GM12878 (cell line): ENCODE measurements around the gene RAB3C. TPM values are rescaled to one million over a fixed set of nuclear protein-coding genes. Genes with fewer than 3 reads are reported as not detected.

Experiments used
- ATAC-seq: fragments of 200-7000 bp; cut with Tn5 transposase; 3 replicates; pipeline ENCODE4 v1.9.1; 2020; ENCODE audit warnings: mild to moderate bottlenecking, moderate library complexity
- BruUV-seq: library from RNA; stranded (reverse); fragments of 400-500 nt; replicated peaks from 2 replicates; lab custom pipeline; 2021; lab: Mats Ljungman, UMichigan
- CTCF ChIA-PET: fragments of 300-600 bp; sonication (Branson Sonifier 250); formaldehyde crosslinking; extraction: SDS; loops from one replicate; lab custom pipeline; 2021; ENCODE audit warnings: inconsistent platforms; lab: Yijun Ruan, JAX
- POLR2A ChIA-PET: fragments of 350-600 bp; formaldehyde crosslinking; extraction: SDS; loops from one replicate; lab custom pipeline; 2021; ENCODE audit warnings: inconsistent platforms; lab: Charles Lee
- RAD21 ChIA-PET: fragments of 300-600 bp; sonication (Branson Sonifier 250); formaldehyde crosslinking; loops from one replicate; lab custom pipeline; 2023; ENCODE audit warnings: antibody characterized with exemption; ENCODE audit not compliant: unreplicated experiment; lab: Charles Lee
- SMC1A ChIA-PET: fragments of 300-600 bp; sonication (Branson Sonifier 250); formaldehyde crosslinking; loops from one replicate; lab custom pipeline; 2023; ENCODE audit not compliant: unreplicated experiment, uncharacterized antibody; lab: Charles Lee
- DNase-seq: peaks from one replicate; pipeline ENCODE4 v3.0.0-alpha.2; 2011; ENCODE audit warnings: low read depth, low spot score
- FAIRE-seq: peaks from 3 replicates; lab custom pipeline; 2011; peaks lifted over from hg19 to GRCh38; lab: Jason Lieb, UNC
- H2AFZ ChIP-seq: 2 replicates; pipeline ENCODE4 v1.6.0; 2011; ENCODE audit warnings: low read depth, low read length, control low read depth; ENCODE audit not compliant: control insufficient read depth
- H3K27ac ChIP-seq: 2 replicates; pipeline ENCODE4 v1.5.1; 2011; ENCODE audit warnings: control low read depth; ENCODE audit not compliant: control insufficient read depth, insufficient read depth
- H3K27me3 ChIP-seq, 2 experiments: replicated peaks in 1 of 2; 2 replicates each; pipeline versions ENCODE4 v1.6.0 to v1.6.1; 2011; ENCODE audit warnings: low read length in 1 of 2; ENCODE audit not compliant: control insufficient read depth in 2 of 2, insufficient read depth in 2 of 2
- H3K36me3 ChIP-seq, 2 experiments: 2 replicates each; pipeline ENCODE4 v1.5.1; 2011; ENCODE audit warnings: low read length in 1 of 2; ENCODE audit not compliant: control insufficient read depth in 2 of 2, insufficient read depth in 2 of 2
- H3K4me1 ChIP-seq: 2 replicates; pipeline ENCODE4 v1.6.1; 2011; ENCODE audit warnings: mild to moderate bottlenecking, low read length, moderate library complexity, mixed read lengths; ENCODE audit not compliant: control insufficient read depth, insufficient read depth
- H3K4me2 ChIP-seq: 2 replicates; pipeline ENCODE4 v1.6.0; 2011; ENCODE audit warnings: control low read depth; ENCODE audit not compliant: control insufficient read depth, insufficient read depth
- H3K4me3 ChIP-seq: fragments of 200-600 bp; sonication (generic); 2 replicates; pipeline ENCODE4 v1.5.1; 2016
- H3K79me2 ChIP-seq: 2 replicates; pipeline ENCODE4 v1.6.0; 2011; ENCODE audit warnings: low read length; ENCODE audit not compliant: control insufficient read depth, insufficient read depth
- H3K9ac ChIP-seq: 2 replicates; pipeline ENCODE4 v1.8.0; 2011; ENCODE audit warnings: low read length, control low read depth, mixed read lengths; ENCODE audit not compliant: control insufficient read depth, insufficient read depth
- H3K9me3 ChIP-seq: replicated peaks from 3 replicates; pipeline ENCODE4 v1.5.1; 2011; ENCODE audit warnings: mild to moderate bottlenecking, low read length; ENCODE audit not compliant: control insufficient read depth, insufficient read depth
- H4K20me1 ChIP-seq: 2 replicates; pipeline ENCODE4 v1.6.0; 2011; ENCODE audit not compliant: control insufficient read depth, insufficient read depth
- BMI1 ChIP-seq: fragments of 450-650 bp; IDR thresholded peaks from 2 replicates; pipeline ENCODE4 v1.6.1; 2016; ENCODE audit warnings: mild to moderate bottlenecking, moderate library complexity, borderline replicate concordance
- CBX5 ChIP-seq: sonication (generic); IDR thresholded peaks from 2 replicates; pipeline ENCODE4 v1.6.1; 2016; ENCODE audit warnings: low read depth, moderate library complexity, mild to moderate bottlenecking, inconsistent platforms
- ESRRA ChIP-seq: IDR thresholded peaks from 2 replicates; pipeline ENCODE4 v1.6.1; 2012; ENCODE audit warnings: mild to moderate bottlenecking, low read length, improper control_type of control experiment
- EZH2 ChIP-seq: IDR thresholded peaks from 2 replicates; pipeline ENCODE4 v1.6.1; 2012; ENCODE audit warnings: low read depth, mild to moderate bottlenecking, control low read depth, inconsistent platforms, low read length, borderline replicate concordance; ENCODE audit not compliant: control insufficient read depth
- FOS ChIP-seq: IDR thresholded peaks from 3 replicates; pipeline ENCODE4 v1.6.1; 2011; ENCODE audit warnings: borderline replicate concordance; ENCODE audit not compliant: insufficient read length; ENCODE audit errors: extremely low read depth
- FOXM1 ChIP-seq: IDR thresholded peaks from 2 replicates; pipeline ENCODE4 v1.6.1; 2012; ENCODE audit warnings: low read depth, mild to moderate bottlenecking, inconsistent platforms, low read length, moderate library complexity
- IRF4 ChIP-seq: IDR thresholded peaks from 2 replicates; pipeline ENCODE4 v1.6.1; 2011; ENCODE audit warnings: low read depth, low read length
- MYB ChIP-seq: fragments of 150-350 bp; IDR thresholded peaks from 2 replicates; pipeline ENCODE4 v1.6.1; 2014; ENCODE audit warnings: mild to moderate bottlenecking, low read depth, low read length, borderline replicate concordance
- NFXL1 ChIP-seq: fragments of 450-650 bp; IDR thresholded peaks from 2 replicates; pipeline ENCODE4 v1.6.1; 2017; ENCODE audit warnings: antibody characterized with exemption, mild to moderate bottlenecking, borderline replicate concordance
- RAD51 ChIP-seq: fragments of 450-650 bp; IDR thresholded peaks from 2 replicates; pipeline ENCODE4 v1.6.1; 2016; ENCODE audit warnings: moderate library complexity, mild to moderate bottlenecking, inconsistent platforms
- RB1 ChIP-seq: fragments of 450-650 bp; formaldehyde crosslinking; IDR thresholded peaks from 2 replicates; pipeline ENCODE4 v1.6.1; 2017; ENCODE audit warnings: mild to moderate bottlenecking, borderline replicate concordance
- RUNX3 ChIP-seq: IDR thresholded peaks from 2 replicates; pipeline ENCODE4 v1.6.1; 2012; ENCODE audit warnings: low read length, inconsistent platforms
- STAT1 ChIP-seq: fragments of 450-650 bp; conservative IDR thresholded peaks from 2 replicates; pipeline ENCODE4 v1.6.1; 2014; ENCODE audit warnings: antibody characterized with exemption, mild to moderate bottlenecking
- TCF12 ChIP-seq: IDR thresholded peaks from 2 replicates; pipeline ENCODE4 v1.6.1; 2011; ENCODE audit warnings: low read depth, mild to moderate bottlenecking, low read length
- ZNF24 ChIP-seq: fragments of 450-650 bp; IDR thresholded peaks from 2 replicates; pipeline ENCODE4 v1.6.1; 2017; ENCODE audit warnings: antibody characterized with exemption, mild to moderate bottlenecking
- ZZZ3 ChIP-seq: IDR thresholded peaks from 2 replicates; pipeline ENCODE4 v1.6.1; 2011; ENCODE audit warnings: low read depth; ENCODE audit not compliant: control insufficient read depth, insufficient read length
- in situ Hi-C: fragments of 300-500 bp; cut with MboI; formaldehyde crosslinking; loops from 9 replicates; pipeline ENCODE4 v1.14.3; 2018; ENCODE audit warnings: mixed read lengths
- intact Hi-C: fragments of 100-400 bp; cut with micrococcal nuclease; formaldehyde crosslinking; loops from one replicate; pipeline ENCODE4 v1.14.2; 2022; ENCODE audit not compliant: unreplicated experiment
- polyA plus RNA-seq, 11 experiments: library from polyadenylated mRNA; depleted of rRNA in 4 of 11; unstranded in 6 of 11; stranded (reverse) in 5 of 11; fragments of >200 nt; fragmentation: Nextera tagmentation in 4 of 11; fragmentation: Illumina TruSeq in 1 of 11; extraction: Ambion mirVana in 4 of 11; extraction: Trizol in 1 of 11; gene quantifications; 1 replicate in 1 of 11; 2 replicates in 10 of 11; pipeline versions ENCODE4 v1.2.1 to v1.2.3, GENCODE V29; 2011 to 2016; ENCODE audit warnings: inconsistent platforms in 2 of 11, missing spikeins in 2 of 11, low read depth in 1 of 11
- total RNA-seq, 4 experiments: library from RNA; depleted of rRNA in 3 of 4; stranded (reverse); fragments of >200 nt in 3 of 4; fragmentation: Illumina TruSeq in 1 of 4; extraction: Trizol in 1 of 4; gene quantifications; 2 replicates each; pipeline versions ENCODE4 v1.2.1 to v1.2.3, GENCODE V29; 2013 to 2021
- TF ChIP-seq, protein P1 (sequence below): fragments of 450-650 bp; IDR thresholded peaks from 2 replicates; pipeline ENCODE4 v1.6.1; 2017; ENCODE audit warnings: mild to moderate bottlenecking, moderate library complexity
- TF ChIP-seq, protein P2 (sequence below): fragments of 450-650 bp; IDR thresholded peaks from 2 replicates; pipeline ENCODE4 v1.6.1; 2017; ENCODE audit warnings: borderline replicate concordance

Gene RAB3C
- total and polyA plus RNA-seq, 10 of the 15 experiments (the other 5 are each of a cell fraction or from before 2014, with no cell fraction given) = not detected

DNA sequence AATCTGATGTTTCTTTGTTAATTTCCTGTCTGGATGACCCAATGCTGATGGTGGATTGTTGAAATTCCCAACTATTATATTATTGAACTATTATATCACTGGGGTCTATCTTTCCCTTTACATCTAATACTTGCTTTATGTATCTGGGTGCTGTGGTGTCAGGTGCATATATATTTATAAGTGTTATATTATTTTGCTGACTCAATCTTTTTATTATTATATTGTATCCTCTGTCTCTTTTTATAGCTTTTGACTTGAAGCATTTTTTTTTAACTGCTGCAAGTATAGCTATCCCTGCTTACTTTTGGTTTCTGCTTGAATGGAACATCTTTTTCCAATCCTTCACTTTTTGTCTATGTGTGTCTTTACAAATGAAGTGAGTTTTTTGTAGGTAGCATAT, 255.9 kb downstream of the RAB3C start:
- ChIA-PET SMC1A (interaction anchor here (1.1 to 3.5 kb wide), 3 partner anchors 12 to 77 kb away, joined by 3 to 15 read pairs (median 3); no protein-coding TSS in a partner anchor), POLR2A (no interaction called here), CTCF (interaction anchor here (0.9 kb wide), 1 partner anchor 9 kb away, joined by 3 read pairs; no protein-coding TSS in a partner anchor), RAD21 (no interaction called here)
- H3K27ac ChIP-seq = no peak overlapping the region
- in situ Hi-C loops (loop anchor here (25.0 kb wide), 1 partner anchor 1051 kb away; no protein-coding TSS in a partner anchor), intact Hi-C loops (no loop called here)
- TF ChIP-seq CBX5 (no peak), ZNF24 (no peak), ZZZ3 (no peak), FOS (no peak), STAT1 (no peak), RB1 (no peak), NFXL1 (no peak), FOXM1 (no peak), EZH2 (no peak), ESRRA (no peak), RUNX3 (no peak), RAD51 (no peak), BMI1 (no peak), IRF4 (no peak), MYB (no peak), TCF12 (no peak)
- TF ChIP-seq, protein P1, sequence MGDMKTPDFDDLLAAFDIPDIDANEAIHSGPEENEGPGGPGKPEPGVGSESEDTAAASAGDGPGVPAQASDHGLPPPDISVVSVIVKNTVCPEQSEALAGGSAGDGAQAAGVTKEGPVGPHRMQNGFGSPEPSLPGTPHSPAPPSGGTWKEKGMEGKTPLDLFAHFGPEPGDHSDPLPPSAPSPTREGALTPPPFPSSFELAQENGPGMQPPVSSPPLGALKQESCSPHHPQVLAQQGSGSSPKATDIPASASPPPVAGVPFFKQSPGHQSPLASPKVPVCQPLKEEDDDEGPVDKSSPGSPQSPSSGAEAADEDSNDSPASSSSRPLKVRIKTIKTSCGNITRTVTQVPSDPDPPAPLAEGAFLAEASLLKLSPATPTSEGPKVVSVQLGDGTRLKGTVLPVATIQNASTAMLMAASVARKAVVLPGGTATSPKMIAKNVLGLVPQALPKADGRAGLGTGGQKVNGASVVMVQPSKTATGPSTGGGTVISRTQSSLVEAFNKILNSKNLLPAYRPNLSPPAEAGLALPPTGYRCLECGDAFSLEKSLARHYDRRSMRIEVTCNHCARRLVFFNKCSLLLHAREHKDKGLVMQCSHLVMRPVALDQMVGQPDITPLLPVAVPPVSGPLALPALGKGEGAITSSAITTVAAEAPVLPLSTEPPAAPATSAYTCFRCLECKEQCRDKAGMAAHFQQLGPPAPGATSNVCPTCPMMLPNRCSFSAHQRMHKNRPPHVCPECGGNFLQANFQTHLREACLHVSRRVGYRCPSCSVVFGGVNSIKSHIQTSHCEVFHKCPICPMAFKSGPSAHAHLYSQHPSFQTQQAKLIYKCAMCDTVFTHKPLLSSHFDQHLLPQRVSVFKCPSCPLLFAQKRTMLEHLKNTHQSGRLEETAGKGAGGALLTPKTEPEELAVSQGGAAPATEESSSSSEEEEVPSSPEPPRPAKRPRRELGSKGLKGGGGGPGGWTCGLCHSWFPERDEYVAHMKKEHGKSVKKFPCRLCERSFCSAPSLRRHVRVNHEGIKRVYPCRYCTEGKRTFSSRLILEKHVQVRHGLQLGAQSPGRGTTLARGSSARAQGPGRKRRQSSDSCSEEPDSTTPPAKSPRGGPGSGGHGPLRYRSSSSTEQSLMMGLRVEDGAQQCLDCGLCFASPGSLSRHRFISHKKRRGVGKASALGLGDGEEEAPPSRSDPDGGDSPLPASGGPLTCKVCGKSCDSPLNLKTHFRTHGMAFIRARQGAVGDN = no peak
- TF ChIP-seq, protein P2, sequence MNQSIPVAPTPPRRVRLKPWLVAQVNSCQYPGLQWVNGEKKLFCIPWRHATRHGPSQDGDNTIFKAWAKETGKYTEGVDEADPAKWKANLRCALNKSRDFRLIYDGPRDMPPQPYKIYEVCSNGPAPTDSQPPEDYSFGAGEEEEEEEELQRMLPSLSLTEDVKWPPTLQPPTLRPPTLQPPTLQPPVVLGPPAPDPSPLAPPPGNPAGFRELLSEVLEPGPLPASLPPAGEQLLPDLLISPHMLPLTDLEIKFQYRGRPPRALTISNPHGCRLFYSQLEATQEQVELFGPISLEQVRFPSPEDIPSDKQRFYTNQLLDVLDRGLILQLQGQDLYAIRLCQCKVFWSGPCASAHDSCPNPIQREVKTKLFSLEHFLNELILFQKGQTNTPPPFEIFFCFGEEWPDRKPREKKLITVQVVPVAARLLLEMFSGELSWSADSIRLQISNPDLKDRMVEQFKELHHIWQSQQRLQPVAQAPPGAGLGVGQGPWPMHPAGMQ = no peak
- FAIRE-seq (no peak), DNase-seq (no peak), ATAC-seq (no peak)
- H2AFZ ChIP-seq = no peak overlapping the region
- no peaks in the 10 kb centered on the region for H3K36me3 ChIP-seq
- no peak overlapping the region for H3K9ac ChIP-seq
- BruUV-seq = no TSS peak
- H3K79me2 ChIP-seq = no peaks in the 10 kb centered on the region
- H3K4me2 ChIP-seq = no peak overlapping the region
- no peaks in the 10 kb centered on the region; a peak in 1 of 4 replicates for H3K27me3 ChIP-seq
- H4K20me1 ChIP-seq = no peaks in the 10 kb centered on the region
- no peak overlapping the region for H3K4me3 ChIP-seq
- H3K9me3 ChIP-seq = no peaks in the 10 kb centered on the region
- no peaks in the 10 kb centered on the region for H3K4me1 ChIP-seq
